Measurements from ENCODE around the gene MMD. TPM values are rescaled to one million over a fixed set of nuclear protein-coding genes. Genes with fewer than 3 reads are reported as not detected.

The MMD gene
- total and polyA plus RNA-seq, 3 donors from 2014 or later: 38.3 to 73.1 (median 53.7) TPM

DNA sequence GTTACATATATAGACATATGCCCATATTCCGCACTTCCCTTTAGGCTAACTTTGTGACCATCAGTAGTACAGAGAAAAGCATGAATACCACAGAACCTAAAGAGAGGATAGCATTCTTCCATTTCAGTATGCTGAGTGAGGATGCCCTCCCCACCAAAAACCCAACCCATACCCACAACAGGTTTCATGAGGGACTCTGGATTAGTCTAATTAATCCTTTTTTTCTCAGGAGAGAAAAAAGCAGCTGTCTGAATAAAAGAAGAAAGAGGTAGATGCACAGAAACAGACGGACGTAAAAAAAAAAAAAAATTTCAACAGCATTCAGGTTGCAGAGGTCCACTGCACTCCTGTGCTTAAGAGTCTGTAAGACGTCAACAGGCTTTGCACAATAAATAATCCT is 6.7 kb downstream of the MMD start:
- intact Hi-C loops (cut with DNase I; ENCODE audit: low total_unique reads): no loop called here
- H3K9me3 ChIP-seq: no peaks in the 10 kb centered on the region
- H3K27ac ChIP-seq: no peak overlapping the region
- no peak overlapping the region for H3K4me3 ChIP-seq
- TF ChIP-seq POLR2A (IDR thresholded peaks at IDR 0.05) (no peak), CTCF (IDR thresholded peaks at IDR 0.05) (no peak)
- 93 to 95% methylated on average over 4 of the region's 4 CpGs for WGBS, 2 donors
- DNase-seq: no peak
- H3K36me3 ChIP-seq (ENCODE audit: low read depth, missing control alignments): no peaks in the 10 kb centered on the region
- no peaks in the 10 kb centered on the region for H3K4me1 ChIP-seq
- H3K27me3 ChIP-seq: no peaks in the 10 kb centered on the region

DNA sequence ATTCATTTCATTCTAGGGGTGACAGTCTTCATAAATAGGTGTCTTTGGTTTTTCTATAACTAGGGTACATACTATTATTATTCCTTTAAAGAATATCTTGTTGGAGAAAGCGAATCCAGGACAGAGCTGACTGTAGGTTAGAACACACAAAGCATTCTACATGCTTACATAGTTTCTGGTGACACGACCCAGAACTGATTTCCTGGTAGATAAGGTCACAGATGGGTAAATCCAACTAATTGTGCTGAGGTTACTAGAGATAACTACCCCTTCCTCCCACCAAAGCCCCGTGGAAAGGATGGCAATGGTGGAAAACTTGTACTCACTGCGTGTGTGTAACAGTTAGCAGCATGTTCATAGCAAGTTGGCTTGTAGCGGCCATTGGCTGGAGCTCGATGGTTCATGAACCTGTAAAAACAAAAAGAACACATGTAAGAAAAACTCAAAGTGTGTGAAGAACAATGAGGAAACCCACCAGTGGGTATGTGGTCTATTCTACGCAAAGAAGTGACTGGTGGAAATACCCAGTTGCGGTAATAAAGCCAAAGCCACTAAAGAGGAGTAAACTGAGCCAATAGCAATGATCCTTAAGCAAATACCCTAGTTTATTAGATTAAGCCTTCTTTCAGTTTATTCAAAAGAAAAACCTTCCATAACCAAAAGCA is 7.7 kb downstream of the MMD start:
- intact Hi-C loops (cut with DNase I; ENCODE audit: low total_unique reads): no loop called here
- Histone ChIP-seq H3K4me3 (no peak overlapping the region), H3K9me3 (no peaks in the 10 kb centered on the region), H3K4me1 (no peaks in the 10 kb centered on the region), H3K27ac (no peak overlapping the region), H3K27me3 (no peaks in the 10 kb centered on the region), H3K36me3 (ENCODE audit: low read depth, missing control alignments) (no peaks in the 10 kb centered on the region)
- no peak for TF ChIP-seq CTCF (IDR thresholded peaks at IDR 0.05)
- no peak for TF ChIP-seq POLR2A (IDR thresholded peaks at IDR 0.05)
- no peak for DNase-seq
- 92 to 94% methylated on average over 8 of the region's 8 CpGs for WGBS, 2 donors

- intact Hi-C loops (cut with DNase I; ENCODE audit: low total_unique reads): no loop called here
- TF ChIP-seq CTCF (IDR thresholded peaks at IDR 0.05) (no peak), POLR2A (IDR thresholded peaks at IDR 0.05) (no peak)
- WGBS, 2 donors: 69 to 86% methylated on average over 1 of the region's 1 CpG
- H3K4me1 ChIP-seq: peaks cover 6% of the 10 kb centered on the region
- H3K36me3 ChIP-seq (ENCODE audit: low read depth, missing control alignments): no peaks in the 10 kb centered on the region
- no peak overlapping the region for H3K27ac ChIP-seq
- H3K4me3 ChIP-seq: no peak overlapping the region
- no peaks in the 10 kb centered on the region for H3K9me3 ChIP-seq
- no peaks in the 10 kb centered on the region for H3K27me3 ChIP-seq
- no peak for DNase-seq
Observed at GRCh38 chr17:55411463-55411855, 10.2 kb downstream of the MMD start.

- Histone ChIP-seq H3K4me1 (peaks cover 6% of the 10 kb centered on the region), H3K27me3 (no peaks in the 10 kb centered on the region), H3K9me3 (no peaks in the 10 kb centered on the region), H3K36me3 (ENCODE audit: low read depth, missing control alignments) (no peaks in the 10 kb centered on the region), H3K27ac (peak overlapping the region in 1 of 2 donors; percentile 9), H3K4me3 (no peak overlapping the region)
- intact Hi-C loops (cut with DNase I; ENCODE audit: low total_unique reads): no loop called here
- DNase-seq: no peak
- 62 to 80% methylated on average over 5 of the region's 5 CpGs for WGBS, 2 donors
- no peak for TF ChIP-seq CTCF (IDR thresholded peaks at IDR 0.05)
- TF ChIP-seq POLR2A (IDR thresholded peaks at IDR 0.05): no peak
Observed at GRCh38 chr17:55410722-55411462, 10.7 kb downstream of the MMD start.

Data from testis (tissue), 3 donors.